Neural progenitor cell (in vitro differentiated cells): ENCODE results near the gene OR2B3.

Experiments used
- EZH2 ChIP-seq: fragments of 200-600 bp; sonication (generic); IDR thresholded peaks from 2 replicates; pipeline ENCODE4 v1.6.1; 2017; ENCODE audit warnings: antibody characterized with exemption, mild to moderate bottlenecking, moderate library complexity
- EZH2phosphoT487 ChIP-seq: fragments of 200-600 bp; sonication (generic); IDR thresholded peaks from 2 replicates; pipeline ENCODE4 v1.6.1; 2017; ENCODE audit warnings: antibody characterized with exemption
- TF ChIP-seq, protein P1 (sequence below): fragments of 200-600 bp; sonication (generic); IDR thresholded peaks from 2 replicates; pipeline ENCODE4 v1.5.1; 2017; ENCODE audit warnings: antibody characterized with exemption, mild to moderate bottlenecking

DNA sequence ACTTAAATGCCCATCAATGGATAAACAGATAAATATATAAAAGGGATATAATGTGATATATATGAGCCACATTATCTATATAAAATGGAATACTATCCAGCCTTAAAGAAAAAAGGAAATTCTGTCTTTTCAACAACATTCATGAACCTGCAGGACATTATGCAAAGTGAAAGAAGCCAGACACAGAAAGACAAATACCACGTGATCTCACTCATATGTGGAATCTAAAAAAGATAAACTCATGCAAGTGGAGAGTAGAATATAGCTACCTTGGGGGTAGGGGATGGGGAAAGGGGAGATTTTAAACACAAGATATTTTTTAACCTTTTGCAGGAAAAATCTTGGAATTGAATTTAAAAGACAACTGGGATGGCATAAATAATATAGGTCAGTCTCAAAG is 10.7 kb upstream of the OR2B3 start:
- TF ChIP-seq, protein P1, sequence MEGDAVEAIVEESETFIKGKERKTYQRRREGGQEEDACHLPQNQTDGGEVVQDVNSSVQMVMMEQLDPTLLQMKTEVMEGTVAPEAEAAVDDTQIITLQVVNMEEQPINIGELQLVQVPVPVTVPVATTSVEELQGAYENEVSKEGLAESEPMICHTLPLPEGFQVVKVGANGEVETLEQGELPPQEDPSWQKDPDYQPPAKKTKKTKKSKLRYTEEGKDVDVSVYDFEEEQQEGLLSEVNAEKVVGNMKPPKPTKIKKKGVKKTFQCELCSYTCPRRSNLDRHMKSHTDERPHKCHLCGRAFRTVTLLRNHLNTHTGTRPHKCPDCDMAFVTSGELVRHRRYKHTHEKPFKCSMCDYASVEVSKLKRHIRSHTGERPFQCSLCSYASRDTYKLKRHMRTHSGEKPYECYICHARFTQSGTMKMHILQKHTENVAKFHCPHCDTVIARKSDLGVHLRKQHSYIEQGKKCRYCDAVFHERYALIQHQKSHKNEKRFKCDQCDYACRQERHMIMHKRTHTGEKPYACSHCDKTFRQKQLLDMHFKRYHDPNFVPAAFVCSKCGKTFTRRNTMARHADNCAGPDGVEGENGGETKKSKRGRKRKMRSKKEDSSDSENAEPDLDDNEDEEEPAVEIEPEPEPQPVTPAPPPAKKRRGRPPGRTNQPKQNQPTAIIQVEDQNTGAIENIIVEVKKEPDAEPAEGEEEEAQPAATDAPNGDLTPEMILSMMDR, result no peak
- TF ChIP-seq EZH2 (no peak), EZH2phosphoT487 (no peak)
